GM13977 (cell line): ENCODE data around the gene ASB4.

Experiments used
- DNase-seq: peaks from one replicate; pipeline ENCODE4 v3.0.0; 2012; ENCODE audit warnings: low spot score
- CTCF ChIP-seq: IDR thresholded peaks from 2 replicates; pipeline ENCODE4 v1.5.1; 2012; ENCODE audit warnings: mild to moderate bottlenecking, control low read depth; ENCODE audit not compliant: insufficient read depth; ENCODE audit errors: extremely low read depth, missing control alignments
- in situ Hi-C: fragments of 300-500 bp; cut with MboI; formaldehyde crosslinking; loops from one replicate; pipeline ENCODE4 v1.12.0; 2022; ENCODE audit warnings: low sequenced_read_pairs, low pct_unique_long_range_greater_than_20kb, mixed read lengths, inconsistent platforms; ENCODE audit not compliant: unreplicated experiment

Gene ASB4

GRCh38 chr7:95531605-95532219, 46.0 kb downstream of the ASB4 start:
- in situ Hi-C loops: no loop called here
- TF ChIP-seq CTCF: no peak
- no peak for DNase-seq

GRCh38 chr7:95534796-95535195, 49.1 kb downstream of the ASB4 start:
- DNase-seq: no peak
- TF ChIP-seq CTCF: no peak
- in situ Hi-C loops: no loop called here

- no peak for DNase-seq
- TF ChIP-seq CTCF: no peak
- in situ Hi-C loops: no loop called here
Observed at GRCh38 chr7:95535662-95536061, 49.9 kb downstream of the ASB4 start.

GRCh38 chr7:95536656-95537311, 51.0 kb downstream of the ASB4 start:
- in situ Hi-C loops: no loop called here
- TF ChIP-seq CTCF: no peak
- no peak for DNase-seq

- in situ Hi-C loops: no loop called here
- no peak for TF ChIP-seq CTCF
- no peak for DNase-seq
Observed at GRCh38 chr7:95537468-95537867, 51.7 kb downstream of the ASB4 start.

GRCh38 chr7:95539426-95539825, 53.7 kb downstream of the ASB4 start:
- in situ Hi-C loops: no loop called here
- no peak for TF ChIP-seq CTCF
- DNase-seq: no peak
